Measurements from ENCODE around the gene APOBEC3B. TPM values are rescaled to one million over a fixed set of nuclear protein-coding genes. Genes with fewer than 3 reads are reported as not detected.
"Not testable (repeated sequence)": the region's sequence is repeated elsewhere in the genome, so short reads cannot be mapped to it uniquely, and the experiment has no call there.

Gene APOBEC3B
- polyA plus RNA-seq, 1 donor from 2014 or later = 7.0 TPM

GRCh38 chr22:39013942-39014722 lies 32.0 kb downstream of the APOBEC3B start, which contains the start of gene APOBEC3C:
Gene APOBEC3C (plus strand): TSS chr22:39014257. CDS start chr22:39014363, 106 bp downstream.
- Mint-ChIP-seq H3K9me3 (no peaks in the 10 kb centered on the region), H3K36me3 (peaks cover 3% of the 10 kb centered on the region), H3K4me3 (peak within 1 kb of the TSS; percentile 96 to 99 (median 98)), H3K27ac (peak within 1 kb of the TSS; percentile 76 to 95 (median 84)), H3K4me1 (peaks cover 16 to 22% (median 19%) of the 10 kb centered on the region in 3 donors), H3K27me3 (no peaks in the 10 kb centered on the region)

- Mint-ChIP-seq H3K27ac (peak overlapping the region; percentile 76 to 95 (median 84)), H3K4me3 (peak overlapping the region; percentile 96 to 99 (median 98)), H3K4me1 (peaks cover 16 to 22% (median 22%) of the 10 kb centered on the region in 3 donors)
- not testable (repeated sequence) for H3K36me3 Mint-ChIP-seq, H3K27me3 Mint-ChIP-seq, H3K9me3 Mint-ChIP-seq
Measured at GRCh38 chr22:39014723-39015121, 32.6 kb downstream of the APOBEC3B start.

- Mint-ChIP-seq H3K27me3 (no peaks in the 10 kb centered on the region), H3K4me1 (peaks cover 23 to 25% (median 24%) of the 10 kb centered on the region in 3 donors), H3K36me3 (peaks cover 6% of the 10 kb centered on the region), H3K9me3 (no peaks in the 10 kb centered on the region), H3K4me3 (peak overlapping the region in 2 of 4 donors; percentile 63 to 67), H3K27ac (peak overlapping the region in 1 of 3 donors; percentile 16)
Measured at GRCh38 chr22:39016592-39016991, 34.4 kb downstream of the APOBEC3B start.

- H3K36me3 Mint-ChIP-seq = peaks cover 6% of the 10 kb centered on the region
- H3K27ac Mint-ChIP-seq = peak overlapping the region in 2 of 3 donors; percentile 53 to 64
- H3K9me3 Mint-ChIP-seq = no peaks in the 10 kb centered on the region
- H3K27me3 Mint-ChIP-seq = no peaks in the 10 kb centered on the region
- H3K4me3 Mint-ChIP-seq = peak overlapping the region in 3 of 4 donors; percentile 8 to 60 (median 22)
- H3K4me1 Mint-ChIP-seq = peaks cover 22 to 30% (median 29%) of the 10 kb centered on the region in 3 donors
Measured at GRCh38 chr22:39017596-39018365, 35.6 kb downstream of the APOBEC3B start.

- not testable (repeated sequence) for H3K9me3 Mint-ChIP-seq, H3K27me3 Mint-ChIP-seq, H3K36me3 Mint-ChIP-seq
- Mint-ChIP-seq H3K4me1 (peaks cover 10 to 35% (median 31%) of the 10 kb centered on the region in 3 donors), H3K27ac (peak overlapping the region; percentile 64 to 96 (median 95)), H3K4me3 (peak overlapping the region; percentile 77 to 99 (median 96))
Measured at GRCh38 chr22:39020021-39020651, 38.0 kb downstream of the APOBEC3B start.

GRCh38 chr22:39021552-39022250 lies 39.6 kb downstream of the APOBEC3B start:
- Mint-ChIP-seq H3K27me3 (no peaks in the 10 kb centered on the region), H3K9me3 (no peaks in the 10 kb centered on the region), H3K27ac (peak overlapping the region; percentile 64 to 96 (median 95)), H3K4me3 (peak overlapping the region; percentile 92 to 99 (median 96)), H3K36me3 (peaks cover 6% of the 10 kb centered on the region), H3K4me1 (peaks cover 10 to 30% (median 29%) of the 10 kb centered on the region in 3 donors)

GRCh38 chr22:39024519-39025308 lies 42.6 kb downstream of the APOBEC3B start:
- H3K9me3 Mint-ChIP-seq = no peaks in the 10 kb centered on the region
- no peaks in the 10 kb centered on the region for H3K27me3 Mint-ChIP-seq
- peaks cover 6 to 28% (median 28%) of the 10 kb centered on the region in 3 donors for H3K4me1 Mint-ChIP-seq
- H3K4me3 Mint-ChIP-seq = peak overlapping the region in 2 of 4 donors; percentile 61 to 71
- H3K36me3 Mint-ChIP-seq = peaks cover 2% of the 10 kb centered on the region
- peak overlapping the region in 2 of 3 donors; percentile 67 to 77 for H3K27ac Mint-ChIP-seq

- H3K27me3 Mint-ChIP-seq = no peaks in the 10 kb centered on the region
- H3K27ac Mint-ChIP-seq = peak overlapping the region in 2 of 3 donors; percentile 19 to 39
- peak overlapping the region in 1 of 4 donors; percentile 71 for H3K4me3 Mint-ChIP-seq
- no peaks in the 10 kb centered on the region for H3K36me3 Mint-ChIP-seq
- peaks cover 5 to 20% (median 20%) of the 10 kb centered on the region in 3 donors for H3K4me1 Mint-ChIP-seq
- H3K9me3 Mint-ChIP-seq = no peaks in the 10 kb centered on the region
Measured at GRCh38 chr22:39026509-39027150, 44.5 kb downstream of the APOBEC3B start.

- Mint-ChIP-seq H3K27me3 (no peaks in the 10 kb centered on the region), H3K36me3 (peaks cover 5% of the 10 kb centered on the region), H3K4me3 (no peak overlapping the region), H3K27ac (peak overlapping the region in 1 of 3 donors; percentile 39), H3K4me1 (peaks cover 0 to 14% (median 12%) of the 10 kb centered on the region in 3 donors), H3K9me3 (no peaks in the 10 kb centered on the region)
Measured at GRCh38 chr22:39027717-39028116, 45.6 kb downstream of the APOBEC3B start.

GRCh38 chr22:39028281-39028680 lies 46.1 kb downstream of the APOBEC3B start:
- H3K27ac Mint-ChIP-seq = peak overlapping the region in 2 of 3 donors; percentile 13 to 39
- H3K9me3 Mint-ChIP-seq = no peaks in the 10 kb centered on the region
- H3K36me3 Mint-ChIP-seq = peaks cover 5% of the 10 kb centered on the region
- no peaks in the 10 kb centered on the region for H3K27me3 Mint-ChIP-seq
- H3K4me3 Mint-ChIP-seq = no peak overlapping the region
- H3K4me1 Mint-ChIP-seq = peaks cover 0 to 14% (median 12%) of the 10 kb centered on the region in 3 donors

GRCh38 chr22:39029227-39029626 lies 47.1 kb downstream of the APOBEC3B start:
- Mint-ChIP-seq H3K36me3 (peaks cover 5% of the 10 kb centered on the region), H3K27ac (no peak overlapping the region)

GRCh38 chr22:39030705-39031104 lies 48.6 kb downstream of the APOBEC3B start:
- Mint-ChIP-seq H3K9me3 (no peaks in the 10 kb centered on the region), H3K4me3 (no peak overlapping the region), H3K36me3 (peaks cover 5% of the 10 kb centered on the region), H3K4me1 (peaks cover 0 to 4% (median 2%) of the 10 kb centered on the region in 3 donors), H3K27ac (no peak overlapping the region), H3K27me3 (no peaks in the 10 kb centered on the region)

More at GRCh38 chr22:39029227-39029626, 47.1 kb downstream of the APOBEC3B start:
- no peaks in the 10 kb centered on the region for H3K9me3 Mint-ChIP-seq
- H3K4me1 Mint-ChIP-seq = peaks cover 0 to 10% (median 7%) of the 10 kb centered on the region in 3 donors
- H3K27me3 Mint-ChIP-seq = no peaks in the 10 kb centered on the region
- H3K4me3 Mint-ChIP-seq = peak overlapping the region in 1 of 4 donors; percentile 28

All from IgD-negative memory B cell (primary cell).